Right ventricle myocardium inferior (tissue), 1 donor: ENCODE measurements around the gene NOS3. TPM values are rescaled to one million over a fixed set of nuclear protein-coding genes. Genes with fewer than 3 reads are reported as not detected.
"Not testable (repeated sequence)": the region's sequence is repeated elsewhere in the genome, so short reads cannot be mapped to it uniquely, and the experiment has no call there.

Source experiments
- ATAC-seq: fragments of 200-7000 bp; cut with Tn5 transposase; one replicate; pipeline ENCODE4 v1.9.1; 2020; ENCODE audit warnings: mild to moderate bottlenecking, moderate library complexity
- DNase-seq: peaks from one replicate; pipeline ENCODE4 v3.0.0; 2021; ENCODE audit errors: missing footprints
- intact Hi-C: fragments of 100-400 bp; cut with DNase I; formaldehyde crosslinking; loops from one replicate; pipeline ENCODE4 v1.11.0; 2022
- total RNA-seq: library from RNA; stranded (reverse); fragmentation: NEBNext Ultra II Directional; extraction: Animal tissue kit (Norgen Biotek cat#: 25700); gene quantifications from one replicate; pipeline ENCODE4 v1.2.1, GENCODE V29; 2021
- donor health status: DM: no; HTN: yes; CAD: no; lungs with severe emphysema.

Gene NOS3
- total RNA-seq, 1 donor from 2014 or later = 19.4 TPM

GRCh38 chr7:151007469-151007898, 16.7 kb downstream of the NOS3 start:
- ATAC-seq (peak; percentile 37), DNase-seq (peak; percentile 68)
- intact Hi-C loops = loop anchor here (5.0 kb wide), 1 partner anchor 230 kb away; no protein-coding TSS in a partner anchor

GRCh38 chr7:151008143-151008510, 17.3 kb downstream of the NOS3 start:
- DNase-seq (peak; percentile 63), ATAC-seq (peak; percentile 26)
- intact Hi-C loops = loop anchor here (5.0 kb wide), 1 partner anchor 231 kb away; no protein-coding TSS in a partner anchor

GRCh38 chr7:151008511-151009323, 17.9 kb downstream of the NOS3 start:
- DNase-seq (peak; percentile 77), ATAC-seq (peak; percentile 81)
- intact Hi-C loops = loop anchor here (5.0 kb wide), 1 partner anchor 231 kb away; no protein-coding TSS in a partner anchor

GRCh38 chr7:151009327-151010036, 18.7 kb downstream of the NOS3 start:
- no peak for ATAC-seq
- intact Hi-C loops = loop anchor here (5.0 kb wide), 1 partner anchor 232 kb away; no protein-coding TSS in a partner anchor
- peak; percentile 51 for DNase-seq

- DNase-seq (peak; percentile 47), ATAC-seq (no peak)
- intact Hi-C loops = no loop called here
Measured at GRCh38 chr7:151010037-151010306, 19.2 kb downstream of the NOS3 start.

GRCh38 chr7:151010307-151011096, 19.7 kb downstream of the NOS3 start:
- no peak for ATAC-seq
- intact Hi-C loops = no loop called here
- DNase-seq = peak; percentile 67

DNA sequence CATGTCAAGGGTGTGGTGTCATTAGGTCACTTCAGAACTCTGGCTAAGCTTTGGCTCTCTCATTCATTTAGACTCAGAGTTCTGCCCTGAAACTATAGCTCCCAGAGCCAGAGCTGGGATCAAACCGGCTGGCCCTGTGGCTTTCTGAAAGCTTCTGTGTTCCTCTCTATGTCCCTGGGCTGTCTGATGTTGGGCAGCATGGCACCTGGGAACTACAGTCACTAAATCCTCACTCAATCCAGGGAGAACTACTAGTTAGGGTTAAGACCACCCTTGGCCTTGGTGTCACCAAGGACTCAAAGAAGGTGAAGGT, 20.2 kb downstream of the NOS3 start:
- DNase-seq (peak; percentile 21), ATAC-seq (no peak)
- intact Hi-C loops = no loop called here

- peak; percentile 20 for DNase-seq
- ATAC-seq, intact Hi-C loops: not testable (repeated sequence)
Measured at GRCh38 chr7:151011616-151012015, 20.8 kb downstream of the NOS3 start.

DNA sequence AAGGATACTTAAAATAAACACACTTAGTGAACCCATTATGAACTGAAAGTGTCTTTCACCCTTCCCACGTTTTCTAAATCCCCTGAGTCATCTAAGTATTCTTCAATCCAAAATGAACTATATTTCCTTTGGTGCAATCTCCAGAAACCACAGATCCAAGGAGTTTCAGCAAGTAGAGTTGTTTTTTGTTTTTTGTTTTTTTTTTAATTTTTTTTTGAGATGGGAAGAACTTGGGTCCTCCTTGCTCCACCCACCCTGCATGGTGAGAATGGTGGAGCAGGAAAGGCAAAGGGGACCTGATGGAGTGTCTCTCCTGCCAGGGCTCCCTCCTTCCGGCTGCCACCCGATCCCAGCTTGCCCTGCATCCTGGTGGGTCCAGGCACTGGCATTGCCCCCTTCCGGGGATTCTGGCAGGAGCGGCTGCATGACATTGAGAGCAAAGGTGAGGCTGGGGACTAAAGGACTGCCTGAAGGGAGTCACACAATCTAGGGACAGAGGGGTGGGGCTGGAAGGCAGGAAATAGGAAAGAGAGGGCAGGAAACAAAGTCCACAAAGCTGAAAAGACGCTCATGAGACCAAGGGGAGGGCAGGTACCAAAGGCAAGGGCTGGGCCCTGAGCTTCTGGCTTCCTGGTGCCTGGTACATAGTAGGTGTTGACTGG, 21.3 kb downstream of the NOS3 start:
- ATAC-seq (no peak), DNase-seq (peak; percentile 30)
- intact Hi-C loops = no loop called here

DNA sequence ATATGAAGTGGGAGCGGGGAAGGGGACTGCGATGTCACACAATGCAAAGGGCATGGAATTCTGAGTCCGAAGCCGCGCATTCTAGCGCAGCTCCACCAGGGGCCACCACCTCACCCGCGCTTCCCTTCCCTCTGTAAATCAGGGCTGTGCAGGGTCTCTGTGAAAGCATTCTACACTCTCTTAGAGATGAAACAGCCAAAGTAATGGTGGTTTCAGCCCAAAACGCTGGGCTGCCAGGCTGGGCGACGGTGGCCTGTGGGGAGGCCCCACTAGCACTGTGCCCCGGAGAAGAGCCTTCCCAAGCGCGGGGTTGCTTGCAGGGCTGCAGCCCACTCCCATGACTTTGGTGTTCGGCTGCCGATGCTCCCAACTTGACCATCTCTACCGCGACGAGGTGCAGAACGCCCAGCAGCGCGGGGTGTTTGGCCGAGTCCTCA, 22.1 kb downstream of the NOS3 start:
- ATAC-seq = no peak
- intact Hi-C loops = no loop called here
- peak; percentile 58 for DNase-seq

DNA sequence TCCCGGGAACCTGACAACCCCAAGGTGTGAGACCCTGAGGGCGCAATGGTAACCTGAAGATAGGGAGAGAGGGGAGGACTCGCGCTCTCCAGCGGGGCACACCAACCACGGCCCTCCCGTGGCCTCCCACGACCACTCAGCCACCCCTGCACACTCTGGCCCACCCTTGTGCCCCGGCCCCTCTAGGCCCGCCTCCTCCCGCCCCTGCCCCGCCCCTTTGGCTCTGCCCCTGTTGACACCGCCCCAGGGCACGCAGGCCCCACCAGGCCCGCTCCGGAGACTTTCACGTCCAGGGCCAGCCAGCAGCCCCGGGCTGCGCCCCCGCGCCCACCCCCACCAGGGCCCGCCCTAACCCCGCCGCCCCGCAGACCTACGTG, 22.5 kb downstream of the NOS3 start:
- intact Hi-C loops = no loop called here
- peak; percentile 19 for ATAC-seq
- DNase-seq = no peak

- DNase-seq (peak; percentile 91), ATAC-seq (peak; percentile 29)
- intact Hi-C loops = no loop called here
Measured at GRCh38 chr7:151013733-151014497, 23.1 kb downstream of the NOS3 start.

- intact Hi-C loops = no loop called here
- peak; percentile 43 for DNase-seq
- ATAC-seq = no peak
Measured at GRCh38 chr7:151014950-151015349, 24.1 kb downstream of the NOS3 start.

DNA sequence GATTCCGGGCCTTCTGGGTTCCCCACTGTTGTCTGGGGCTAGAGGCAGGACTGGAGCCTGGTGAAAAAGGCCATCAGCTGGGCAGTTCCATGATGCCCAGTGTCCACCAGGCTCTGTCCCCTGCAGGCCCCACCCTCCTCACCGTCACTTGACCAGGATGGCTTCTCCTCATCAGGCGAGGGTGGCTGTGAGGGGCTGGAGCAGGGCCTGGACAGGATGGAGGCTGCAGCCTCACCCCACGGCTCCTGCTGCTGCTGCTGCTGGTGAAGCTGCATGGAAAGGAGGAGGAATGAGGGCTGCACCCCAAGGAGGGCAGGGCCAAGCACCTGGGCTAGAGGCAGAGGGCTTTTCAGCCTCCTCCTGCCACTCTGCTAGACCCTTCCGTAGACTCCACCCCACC, 25.1 kb downstream of the NOS3 start:
- ATAC-seq (no peak), DNase-seq (peak; percentile 46)
- intact Hi-C loops = no loop called here

- ATAC-seq (no peak), DNase-seq (peak; percentile 48)
- intact Hi-C loops = no loop called here
Measured at GRCh38 chr7:151016505-151016904, 25.7 kb downstream of the NOS3 start.

DNA sequence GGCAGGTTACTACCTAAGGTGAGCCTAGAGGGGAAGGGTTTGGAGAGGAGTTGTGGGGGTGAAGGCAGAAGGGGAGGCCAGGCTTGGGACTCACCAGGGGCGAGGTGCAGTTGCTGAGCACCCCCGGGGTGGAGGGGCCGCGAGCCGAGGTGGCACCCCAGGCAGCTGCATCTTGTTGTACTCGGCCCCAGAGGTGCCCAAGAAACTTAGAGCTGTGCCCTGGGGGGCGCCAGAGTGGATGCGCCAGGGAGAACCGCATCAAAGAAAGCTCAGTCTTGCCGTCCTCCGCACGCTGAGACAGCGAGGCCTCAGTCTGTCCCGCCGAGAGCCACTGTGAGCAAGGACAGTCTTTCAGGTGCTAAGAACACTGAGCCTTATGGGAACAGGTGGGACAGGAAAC, 26.1 kb downstream of the NOS3 start:
- intact Hi-C loops = no loop called here
- peak; percentile 13 for DNase-seq
- ATAC-seq = no peak

GRCh38 chr7:151017370-151017952, 26.6 kb downstream of the NOS3 start:
- DNase-seq (peak; percentile 63), ATAC-seq (no peak)
- intact Hi-C loops = no loop called here

GRCh38 chr7:151017953-151018420, 27.2 kb downstream of the NOS3 start:
- DNase-seq = peak; percentile 84
- intact Hi-C loops = no loop called here
- peak; percentile 68 for ATAC-seq
